HepG2 (cell line): ENCODE measurements around the gene RNU6-1. TPM values are rescaled to one million over a fixed set of nuclear protein-coding genes. Genes with fewer than 3 reads are reported as not detected.

Experiments
- AHR ChIP-seq: IDR thresholded peaks from 2 replicates; pipeline ENCODE4 v1.6.1; 2018; ENCODE audit warnings: missing genetic modification reagents, missing compliant biosample characterization
- HOMEZ ChIP-seq: IDR thresholded peaks from 2 replicates; pipeline ENCODE4 v1.6.1; 2016; ENCODE audit warnings: low read depth
- KIAA2018 ChIP-seq: sonication (generic); formaldehyde crosslinking; IDR thresholded peaks from 2 replicates; pipeline ENCODE4 v1.5.0; 2020; ENCODE audit warnings: mild to moderate bottlenecking, missing genetic modification reagents, borderline replicate concordance
- MTF2 ChIP-seq: sonication (generic); formaldehyde crosslinking; IDR thresholded peaks from 2 replicates; pipeline ENCODE4 v1.5.0; 2020; ENCODE audit warnings: missing genetic modification reagents, borderline replicate concordance
- PTBP1 ChIP-seq: fragments of 200-400 bp; formaldehyde crosslinking; IDR thresholded peaks from 2 replicates; pipeline ENCODE4 v1.6.1; 2018; ENCODE audit warnings: low read length, low read depth; ENCODE audit not compliant: poor library complexity, severe bottlenecking
- TEF ChIP-seq: sonication (generic); formaldehyde crosslinking; IDR thresholded peaks from 2 replicates; pipeline ENCODE4 v1.5.0; 2020; ENCODE audit warnings: missing genetic modification reagents
- ZNF138 ChIP-seq: sonication (generic); formaldehyde crosslinking; IDR thresholded peaks from 2 replicates; pipeline ENCODE4 v1.5.0; 2020; ENCODE audit warnings: mild to moderate bottlenecking, low read depth, missing genetic modification reagents
- ZNF660 ChIP-seq: sonication (generic); formaldehyde crosslinking; IDR thresholded peaks from 2 replicates; pipeline ENCODE4 v1.5.1; 2020; ENCODE audit warnings: mild to moderate bottlenecking, low read depth, missing genetic modification reagents, borderline replicate concordance
- ZNF720 ChIP-seq: sonication (generic); formaldehyde crosslinking; IDR thresholded peaks from 2 replicates; pipeline ENCODE4 v1.4.0; 2020; ENCODE audit warnings: missing genetic modification reagents
- polyA plus RNA-seq, 8 experiments: library from polyadenylated mRNA; depleted of rRNA in 3 of 8; stranded (reverse) in 7 of 8; unstranded in 1 of 8; fragments of >200 nt; fragmentation: Illumina TruSeq in 4 of 8; extraction: Trizol in 4 of 8; gene quantifications; 2 replicates each; pipeline versions ENCODE4 v1.2.1 to v1.2.3, GENCODE V29; 2011 to 2016; ENCODE audit warnings: low read depth in 4 of 8, missing spikeins in 1 of 8, mixed read lengths in 1 of 8; ENCODE audit not compliant: insufficient read depth in 1 of 8
- total RNA-seq, 5 experiments: library from RNA; depleted of rRNA; stranded (reverse); fragments of >200 nt; fragmentation: Illumina TruSeq; extraction: Trizol; gene quantifications; 2 replicates each; pipeline ENCODE4 v1.2.3, GENCODE V29; 2016; ENCODE audit warnings: low read depth in 1 of 5

The RNU6-1 gene
- total and polyA plus RNA-seq, 2 of the 13 experiments (the other 11 are each of a cell fraction or from before 2014, with no cell fraction given) = under 0.01 TPM; not detected in 1

- TF ChIP-seq KIAA2018 (CRISPR knock-in tag) (no peak), ZNF660 (CRISPR knock-in tag) (no peak), ZNF138 (no peak), MTF2 (CRISPR knock-in tag) (no peak), ZNF720 (CRISPR knock-in tag) (no peak), AHR (no peak), TEF (no peak), HOMEZ (CRISPR knock-in tag) (no peak), PTBP1 (no peak)
These were observed 31.0 kb downstream of the RNU6-1 start (continued) for GRCh38 chr15:67808821-67809220.
